SU-DHL-6 (cell line): Measurements from ENCODE around the gene KCNH8.

Experiments used
- H2AFZ ChIP-seq: fragments of 200-600 bp; sonication (generic); 2 replicates; pipeline ENCODE4 v1.6.1; 2014; ENCODE audit warnings: low read depth, mild to moderate bottlenecking, moderate library complexity, mixed read lengths, antibody characterized with exemption, low read length; ENCODE audit not compliant: severe bottlenecking
- H3F3A ChIP-seq: fragments of 200-600 bp; shearing (Covaris generic); 2 replicates; pipeline ENCODE4 v1.6.0; 2016; ENCODE audit warnings: antibody characterized with exemption, mild to moderate bottlenecking; ENCODE audit not compliant: insufficient read depth
- H3K27ac ChIP-seq: fragments of 200-600 bp; sonication (generic); 2 replicates; pipeline ENCODE4 v1.5.1; 2016; ENCODE audit warnings: low read depth, mild to moderate bottlenecking, low read length, moderate library complexity, mixed read lengths
- H3K27me3 ChIP-seq: fragments of 200-600 bp; sonication (generic), shearing (Covaris generic); 2 replicates; pipeline ENCODE4 v1.6.0; 2014; ENCODE audit warnings: mild to moderate bottlenecking, low read length
- H3K36me3 ChIP-seq: fragments of 200-600 bp; sonication (generic); 2 replicates; pipeline ENCODE4 v1.6.1; 2014; ENCODE audit warnings: mild to moderate bottlenecking, low read length, mixed read lengths
- H3K4me2 ChIP-seq: fragments of 300-600, 200-600 bp; shearing (Covaris generic), sonication (generic); 2 replicates; pipeline ENCODE4 v1.6.0; 2014; ENCODE audit warnings: low read length, low read depth, mild to moderate bottlenecking; ENCODE audit not compliant: poor library complexity, severe bottlenecking
- H3K4me3 ChIP-seq: fragments of 200-600 bp; sonication (generic); 2 replicates; pipeline ENCODE4 v1.5.1; 2014; ENCODE audit warnings: antibody characterized with exemption, low read length, mild to moderate bottlenecking, mixed read lengths; ENCODE audit not compliant: insufficient read depth, poor library complexity, severe bottlenecking
- H3K79me2 ChIP-seq: fragments of 200-600 bp; sonication (generic); 2 replicates; pipeline ENCODE4 v1.6.1; 2014; ENCODE audit warnings: mild to moderate bottlenecking, low read length, moderate library complexity; ENCODE audit not compliant: insufficient read depth
- H3K9ac ChIP-seq: fragments of 200-600 bp; sonication (generic); 2 replicates; pipeline ENCODE4 v1.7.0; 2014; ENCODE audit warnings: mild to moderate bottlenecking, low read length
- H3K9me2 ChIP-seq: fragments of 200-600 bp; sonication (generic); replicated peaks from 2 replicates; pipeline ENCODE4 v1.6.1; 2014; ENCODE audit warnings: low read length; ENCODE audit not compliant: insufficient read depth
- H3K9me3 ChIP-seq: fragments of 200-600 bp; sonication (generic); 2 replicates; pipeline ENCODE4 v1.6.1; 2014; ENCODE audit warnings: low read length, mixed read lengths; ENCODE audit not compliant: insufficient read depth
- H4K20me1 ChIP-seq: fragments of 200-600 bp; sonication (generic); 2 replicates; pipeline ENCODE4 v1.6.1; 2014; ENCODE audit warnings: low read depth, mild to moderate bottlenecking, antibody characterized with exemption, low read length, moderate library complexity, mixed read lengths
- CTCF ChIP-seq: fragments of 200-600 bp; sonication (generic); IDR thresholded peaks from one replicate; pipeline ENCODE4 v1.5.1; 2017; ENCODE audit warnings: antibody characterized with exemption, mild to moderate bottlenecking, low read length, moderate library complexity; ENCODE audit not compliant: insufficient read depth, poor library complexity, severe bottlenecking
- EZH2phosphoT487 ChIP-seq: fragments of 200-600 bp; sonication (generic), shearing (Covaris generic); conservative IDR thresholded peaks from 2 replicates; pipeline ENCODE4 v1.6.1; 2018; ENCODE audit warnings: mild to moderate bottlenecking, antibody characterized with exemption, low read length, moderate library complexity, mixed read lengths

KCNH8 gene

GRCh38 chr3:19202303-19202702 lies 54.0 kb downstream of the KCNH8 start:
- Histone ChIP-seq H3K36me3 (no peaks in the 10 kb centered on the region), H2AFZ (no peak overlapping the region), H3K79me2 (no peaks in the 10 kb centered on the region), H3K9ac (no peak overlapping the region), H3K4me2 (no peak overlapping the region), H3K9me3 (no peaks in the 10 kb centered on the region), H3K27me3 (no peaks in the 10 kb centered on the region), H3K4me3 (no peak overlapping the region), H3K27ac (no peak overlapping the region), H3K9me2 (no peaks in the 10 kb centered on the region), H4K20me1 (no peaks in the 10 kb centered on the region), H3F3A (no peaks in the 10 kb centered on the region)
- TF ChIP-seq CTCF (no peak), EZH2phosphoT487 (no peak)

- Histone ChIP-seq H4K20me1 (no peaks in the 10 kb centered on the region), H3K4me3 (no peak overlapping the region), H3K79me2 (no peaks in the 10 kb centered on the region), H3K4me2 (no peak overlapping the region), H3K36me3 (no peaks in the 10 kb centered on the region), H3K9me2 (no peaks in the 10 kb centered on the region), H3K27me3 (no peaks in the 10 kb centered on the region), H3K9ac (no peak overlapping the region), H3K9me3 (no peaks in the 10 kb centered on the region), H3K27ac (no peak overlapping the region), H3F3A (no peaks in the 10 kb centered on the region), H2AFZ (no peak overlapping the region)
- TF ChIP-seq EZH2phosphoT487 (no peak), CTCF (no peak)
These were observed 54.4 kb downstream of the KCNH8 start for GRCh38 chr3:19202754-19203153.

- no peaks in the 10 kb centered on the region for H3K36me3 ChIP-seq
- no peaks in the 10 kb centered on the region for H3K9me3 ChIP-seq
- no peak overlapping the region for H3K4me2 ChIP-seq
- no peaks in the 10 kb centered on the region for H3K27me3 ChIP-seq
- no peaks in the 10 kb centered on the region for H3K9me2 ChIP-seq
- no peaks in the 10 kb centered on the region for H3F3A ChIP-seq
- TF ChIP-seq EZH2phosphoT487 (no peak), CTCF (no peak)
- no peak overlapping the region for H3K9ac ChIP-seq
- no peak overlapping the region for H2AFZ ChIP-seq
- H3K4me3 ChIP-seq = no peak overlapping the region
- no peaks in the 10 kb centered on the region for H3K79me2 ChIP-seq
- no peak overlapping the region for H3K27ac ChIP-seq
- H4K20me1 ChIP-seq = no peaks in the 10 kb centered on the region
These were observed 58.2 kb downstream of the KCNH8 start for GRCh38 chr3:19206540-19206939.
